HCT116 (cell line): ENCODE results near the gene CYSLTR2. TPM values are rescaled to one million over a fixed set of nuclear protein-coding genes. Genes with fewer than 3 reads are reported as not detected.

Experiments used
- ATAC-seq: fragments of 200-7000 bp; cut with Tn5 transposase; 2 replicates; pipeline ENCODE4 v1.9.1; 2020; ENCODE audit warnings: mild to moderate bottlenecking, moderate library complexity
- BruUV-seq: library from RNA; stranded (reverse); fragments of 400-500 nt; replicated peaks from 2 replicates; lab custom pipeline; 2021; lab: Mats Ljungman, UMichigan
- CTCF ChIA-PET: fragments of 300-600 bp; sonication (Branson Sonifier 250); formaldehyde crosslinking; loops from one replicate; lab custom pipeline; 2021; ENCODE audit warnings: antibody characterized with exemption; lab: Charles Lee
- POLR2A ChIA-PET: fragments of 300-600, 350-600 bp; sonication (Branson Sonifier 250); formaldehyde crosslinking; loops from one replicate; lab custom pipeline; 2021; ENCODE audit warnings: antibody characterized with exemption; lab: Charles Lee
- RAD21 ChIA-PET, 2 experiments: fragments of 300-600 bp; sonication (Branson Sonifier 250); formaldehyde crosslinking; loops; one replicate each; lab custom pipeline; 2023; ENCODE audit warnings: low total read pairs in 2 of 2; ENCODE audit not compliant: uncharacterized antibody in 2 of 2, unreplicated experiment in 2 of 2, low non-redundant PET in 1 of 2; lab: Charles Lee
- DNase-seq: peaks from one replicate; pipeline ENCODE4 v3.0.0-alpha.2; 2010; ENCODE audit warnings: low read depth, low spot score
- H2AFZ ChIP-seq: fragments of 200-600 bp; shearing (Covaris generic), sonication (generic); 2 replicates; pipeline ENCODE4 v1.6.1; 2017; ENCODE audit warnings: low read depth, mixed run types, mixed read lengths, antibody characterized with exemption, low read length; ENCODE audit not compliant: poor library complexity, severe bottlenecking
- H3K27ac ChIP-seq: 2 replicates; pipeline ENCODE4 v1.5.1; 2012; ENCODE audit warnings: low read depth, low read length
- H3K27me3 ChIP-seq: fragments of 200-600 bp; sonication (generic); 2 replicates; pipeline ENCODE4 v1.6.1; 2016; ENCODE audit warnings: mixed run types, low read length, mixed read lengths; ENCODE audit not compliant: insufficient read depth
- H3K36me3 ChIP-seq, 2 experiments: fragments of 200-500 bp in 1 of 2; fragments of 200-600 bp in 1 of 2; sonication (Bioruptor generic) in 1 of 2; sonication (generic) in 1 of 2; 2 replicates each; pipeline versions ENCODE4 v1.5.1 to v1.6.1; 2014 to 2016; ENCODE audit warnings: low read length in 2 of 2, inconsistent platforms in 1 of 2, mixed read lengths in 1 of 2, mixed run types in 1 of 2; ENCODE audit not compliant: insufficient read depth in 2 of 2, control insufficient read depth in 1 of 2
- H3K4me1 ChIP-seq, 2 experiments: fragments of 200-600 bp in 1 of 2; sonication (generic) in 1 of 2; 2 replicates each; pipeline versions ENCODE4 v1.5.1 to v1.6.1; 2012 to 2017; ENCODE audit warnings: low read length in 2 of 2, inconsistent platforms in 1 of 2, mild to moderate bottlenecking in 1 of 2, mixed read lengths in 1 of 2, mixed run types in 1 of 2, moderate library complexity in 1 of 2; ENCODE audit not compliant: insufficient read depth in 2 of 2, control insufficient read depth in 1 of 2
- H3K4me2 ChIP-seq: fragments of 200-600 bp; sonication (generic); 2 replicates; pipeline ENCODE4 v1.6.1; 2017; ENCODE audit warnings: mixed run types, low read length, mixed read lengths
- H3K4me3 ChIP-seq, 2 experiments: fragments of 200-600 bp in 1 of 2; sonication (generic) in 1 of 2; replicated peaks in 1 of 2; 2 replicates each; pipeline ENCODE4 v1.5.1; 2011 to 2016; ENCODE audit warnings: low read length in 2 of 2, control low read depth in 1 of 2, low read depth in 1 of 2, mild to moderate bottlenecking in 1 of 2, mixed read lengths in 1 of 2, mixed run types in 1 of 2
- H3K79me2 ChIP-seq: fragments of 200-600 bp; sonication (generic); 2 replicates; pipeline ENCODE4 v1.6.1; 2017; ENCODE audit warnings: mild to moderate bottlenecking, mixed run types, low read length, moderate library complexity, mixed read lengths; ENCODE audit not compliant: insufficient read depth
- H3K9ac ChIP-seq: fragments of 200-600 bp; sonication (generic); 2 replicates; pipeline ENCODE4 v1.6.1; 2016; ENCODE audit warnings: low read length, mixed read lengths
- H3K9me2 ChIP-seq: fragments of 200-600 bp; sonication (generic), shearing (Covaris generic); 2 replicates; pipeline ENCODE4 v1.6.1; 2017; ENCODE audit warnings: mixed run types, mild to moderate bottlenecking, moderate library complexity; ENCODE audit not compliant: insufficient read depth
- H3K9me3 ChIP-seq, 2 experiments: fragments of 200-500 bp in 1 of 2; fragments of 200-600 bp in 1 of 2; sonication (Bioruptor generic) in 1 of 2; sonication (generic) in 1 of 2; 2 replicates each; pipeline ENCODE4 v1.6.1; 2014 to 2017; ENCODE audit warnings: low read length in 2 of 2, mixed read lengths in 2 of 2, inconsistent platforms in 1 of 2, low read depth in 1 of 2, mild to moderate bottlenecking in 1 of 2, mixed run types in 1 of 2, moderate library complexity in 1 of 2; ENCODE audit not compliant: control insufficient read depth in 1 of 2, insufficient read depth in 1 of 2
- H4K20me1 ChIP-seq: fragments of 200-600 bp; sonication (generic), shearing (Covaris generic); 2 replicates; pipeline ENCODE4 v1.6.1; 2017; ENCODE audit warnings: mixed run types, mild to moderate bottlenecking, moderate library complexity; ENCODE audit not compliant: insufficient read depth
- CBX3 ChIP-seq: IDR thresholded peaks from 2 replicates; pipeline ENCODE4 v1.6.1; 2012; ENCODE audit warnings: low read depth
- CEBPB ChIP-seq: IDR thresholded peaks from 2 replicates; pipeline ENCODE4 v1.6.1; 2012; ENCODE audit warnings: low read depth
- EGR1 ChIP-seq: IDR thresholded peaks from 2 replicates; pipeline ENCODE4 v1.6.1; 2012; ENCODE audit warnings: low read depth
- ELF1 ChIP-seq: IDR thresholded peaks from 2 replicates; pipeline ENCODE4 v1.6.1; 2012; ENCODE audit warnings: low read depth, borderline replicate concordance
- JUND ChIP-seq: IDR thresholded peaks from 2 replicates; pipeline ENCODE4 v1.6.1; 2012
- POLR2A ChIP-seq: IDR thresholded peaks from 2 replicates; pipeline ENCODE4 v1.7.0; 2011; ENCODE audit warnings: borderline replicate concordance; ENCODE audit not compliant: insufficient read depth, insufficient read length; ENCODE audit errors: extremely low read depth
- RAD21 ChIP-seq: IDR thresholded peaks from 2 replicates; pipeline ENCODE4 v1.6.1; 2012; ENCODE audit warnings: low read depth, mild to moderate bottlenecking
- SIN3A ChIP-seq: IDR thresholded peaks from 2 replicates; pipeline ENCODE4 v1.6.1; 2012; ENCODE audit warnings: low read depth
- SRF ChIP-seq: IDR thresholded peaks from 2 replicates; pipeline ENCODE4 v1.6.1; 2012; ENCODE audit warnings: low read depth
- YY1 ChIP-seq: IDR thresholded peaks from 2 replicates; pipeline ENCODE4 v1.6.1; 2011; ENCODE audit warnings: low read length, low read depth, moderate library complexity, mild to moderate bottlenecking; ENCODE audit not compliant: insufficient replicate concordance; ENCODE audit errors: extremely low read depth
- ZNF274 ChIP-seq: fragments of 200-500 bp; sonication (Bioruptor generic); IDR thresholded peaks from 2 replicates; pipeline ENCODE4 v1.6.1; 2014; ENCODE audit warnings: mild to moderate bottlenecking, low read depth, low read length, inconsistent platforms
- intact Hi-C: fragments of 100-400 bp; cut with micrococcal nuclease; formaldehyde crosslinking; loops from 2 replicates; pipeline ENCODE4 v1.10.0; 2022
- total RNA-seq: library from RNA; stranded (reverse); gene quantifications from one replicate; pipeline ENCODE4 v1.2.1, GENCODE V29; 2021; ENCODE audit not compliant: unreplicated experiment
- TF ChIP-seq, protein P1 (sequence below), 3 experiments: fragments of 200-600 bp in 1 of 3; sonication (generic) in 1 of 3; IDR thresholded peaks in 2 of 3; conservative IDR thresholded peaks in 1 of 3; 2 replicates each; pipeline ENCODE4 v1.5.1; 2012 to 2017; ENCODE audit warnings: low read depth in 2 of 3, low read length in 2 of 3, antibody characterized with exemption in 1 of 3, borderline replicate concordance in 1 of 3, control low read depth in 1 of 3, mild to moderate bottlenecking in 1 of 3, mixed read lengths in 1 of 3, mixed run types in 1 of 3, moderate library complexity in 1 of 3; ENCODE audit not compliant: insufficient read depth in 1 of 3
- TF ChIP-seq, protein P2 (sequence below): IDR thresholded peaks from 2 replicates; pipeline ENCODE4 v1.6.1; 2012

Gene CYSLTR2
- total RNA-seq, 1 experiment from 2014 or later, result not detected

DNA sequence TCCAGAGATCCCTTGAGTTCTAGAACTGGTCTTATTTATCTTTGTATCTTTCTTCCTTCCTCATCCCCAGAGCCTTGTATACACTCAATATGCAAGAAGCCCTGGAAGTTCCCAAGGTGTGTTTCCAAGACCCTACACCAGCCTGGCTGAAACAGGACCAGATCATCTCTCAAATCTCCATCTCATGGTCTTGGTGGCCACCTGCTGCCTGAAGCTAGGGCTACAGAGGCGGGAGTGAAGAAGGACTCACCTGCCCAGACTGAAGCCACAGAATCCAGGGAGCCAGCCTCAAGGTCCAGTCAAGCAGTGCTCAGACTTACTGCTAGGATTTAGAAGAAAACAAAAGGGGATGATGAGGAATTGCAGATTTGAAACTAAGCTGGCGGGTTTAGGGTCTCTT, 6.1 kb upstream of the CYSLTR2 start:
- H3K36me3 ChIP-seq, result no peaks in the 10 kb centered on the region
- H4K20me1 ChIP-seq, result no peaks in the 10 kb centered on the region
- H3K4me2 ChIP-seq, result no peak overlapping the region
- H3K27ac ChIP-seq, result no peak overlapping the region
- no peaks in the 10 kb centered on the region for H3K79me2 ChIP-seq
- no peak for ATAC-seq
- no peaks in the 10 kb centered on the region for H3K9me3 ChIP-seq
- H3K4me3 ChIP-seq, result no peak overlapping the region
- no peaks in the 10 kb centered on the region for H3K9me2 ChIP-seq
- no peak overlapping the region for H2AFZ ChIP-seq
- intact Hi-C loops, result no loop called here
- no peak overlapping the region for H3K9ac ChIP-seq
- TF ChIP-seq POLR2A (no peak), ELF1 (no peak), RAD21 (peak; percentile 27; the same call in 1 of the 2 replicates), SIN3A (no peak), ZNF274 (no peak)
- TF ChIP-seq, protein P1, sequence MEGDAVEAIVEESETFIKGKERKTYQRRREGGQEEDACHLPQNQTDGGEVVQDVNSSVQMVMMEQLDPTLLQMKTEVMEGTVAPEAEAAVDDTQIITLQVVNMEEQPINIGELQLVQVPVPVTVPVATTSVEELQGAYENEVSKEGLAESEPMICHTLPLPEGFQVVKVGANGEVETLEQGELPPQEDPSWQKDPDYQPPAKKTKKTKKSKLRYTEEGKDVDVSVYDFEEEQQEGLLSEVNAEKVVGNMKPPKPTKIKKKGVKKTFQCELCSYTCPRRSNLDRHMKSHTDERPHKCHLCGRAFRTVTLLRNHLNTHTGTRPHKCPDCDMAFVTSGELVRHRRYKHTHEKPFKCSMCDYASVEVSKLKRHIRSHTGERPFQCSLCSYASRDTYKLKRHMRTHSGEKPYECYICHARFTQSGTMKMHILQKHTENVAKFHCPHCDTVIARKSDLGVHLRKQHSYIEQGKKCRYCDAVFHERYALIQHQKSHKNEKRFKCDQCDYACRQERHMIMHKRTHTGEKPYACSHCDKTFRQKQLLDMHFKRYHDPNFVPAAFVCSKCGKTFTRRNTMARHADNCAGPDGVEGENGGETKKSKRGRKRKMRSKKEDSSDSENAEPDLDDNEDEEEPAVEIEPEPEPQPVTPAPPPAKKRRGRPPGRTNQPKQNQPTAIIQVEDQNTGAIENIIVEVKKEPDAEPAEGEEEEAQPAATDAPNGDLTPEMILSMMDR (IDR thresholded peaks at IDR 0.05 in 2 of 3, conservative IDR thresholded peaks at IDR 0.05 in 1 of 3; ENCODE audit: borderline replicate concordance in 1 of 3, insufficient read depth in 1 of 3, low read depth in 2 of 3, low read length in 2 of 3), result 0 out of 6 replicates have a peak, but pooled peaks of 1 of the 3 experiments have one; percentile 4
- TF ChIP-seq, all 23 proteins: peak for 2
- peaks cover 0 to 10% of the 10 kb centered on the region in 2 experiments; a peak in 2 of 4 replicates for H3K4me1 ChIP-seq
- BruUV-seq, result no TSS peak
- DNase-seq, result no peak
- ChIA-PET CTCF (no interaction called here), POLR2A (no interaction called here), RAD21 (no interaction called here)
- no peaks in the 10 kb centered on the region for H3K27me3 ChIP-seq

DNA sequence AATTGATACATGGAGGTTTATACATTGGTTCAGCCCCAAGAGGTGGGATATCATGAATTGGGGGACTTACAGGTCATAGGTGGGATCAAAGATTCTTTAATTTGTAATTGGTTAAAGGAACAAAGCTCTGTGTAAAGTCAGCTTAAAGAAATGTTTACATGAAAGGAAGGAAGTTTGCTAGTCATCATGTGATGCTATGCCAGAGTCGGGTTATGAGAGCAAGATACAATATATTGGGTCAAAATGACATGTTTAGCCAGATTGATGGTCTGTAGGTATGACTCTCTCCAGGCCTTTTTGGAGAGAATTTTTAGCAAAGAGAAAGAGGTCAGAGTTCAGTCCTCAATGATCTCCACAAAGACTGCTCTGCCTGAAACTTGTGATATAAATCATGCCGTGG, 5.3 kb upstream of the CYSLTR2 start:
- Histone ChIP-seq H3K9me2 (no peaks in the 10 kb centered on the region), H3K9me3 (no peaks in the 10 kb centered on the region), H3K36me3 (no peaks in the 10 kb centered on the region), H3K79me2 (no peaks in the 10 kb centered on the region), H2AFZ (no peak overlapping the region), H3K27me3 (no peaks in the 10 kb centered on the region), H3K9ac (no peak overlapping the region), H3K4me1 (peaks cover 0 to 10% of the 10 kb centered on the region in 2 experiments; a peak in 2 of 4 replicates), H4K20me1 (no peaks in the 10 kb centered on the region), H3K27ac (no peak overlapping the region), H3K4me2 (no peak overlapping the region), H3K4me3 (no peak overlapping the region)
- intact Hi-C loops, result no loop called here
- ATAC-seq (no peak), DNase-seq (no peak)
- CTCF ChIA-PET, result no interaction called here
- BruUV-seq, result no TSS peak
- RAD21 ChIA-PET, result no interaction called here
- POLR2A ChIA-PET, result no interaction called here
- TF ChIP-seq, protein P2, sequence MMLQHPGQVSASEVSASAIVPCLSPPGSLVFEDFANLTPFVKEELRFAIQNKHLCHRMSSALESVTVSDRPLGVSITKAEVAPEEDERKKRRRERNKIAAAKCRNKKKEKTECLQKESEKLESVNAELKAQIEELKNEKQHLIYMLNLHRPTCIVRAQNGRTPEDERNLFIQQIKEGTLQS, result no peak
- TF ChIP-seq EGR1 (no peak), CEBPB (no peak), POLR2A (no peak), ZNF274 (no peak), CBX3 (no peak), YY1 (no peak), SRF (no peak), ELF1 (no peak), JUND (no peak), SIN3A (no peak)
- TF ChIP-seq, protein P1 (IDR thresholded peaks at IDR 0.05 in 2 of 3, conservative IDR thresholded peaks at IDR 0.05 in 1 of 3; ENCODE audit: borderline replicate concordance in 1 of 3, insufficient read depth in 1 of 3, low read depth in 2 of 3, low read length in 2 of 3), result no peak
